Measurements from ENCODE around the gene PPP1R3G.

The PPP1R3G gene

DNA sequence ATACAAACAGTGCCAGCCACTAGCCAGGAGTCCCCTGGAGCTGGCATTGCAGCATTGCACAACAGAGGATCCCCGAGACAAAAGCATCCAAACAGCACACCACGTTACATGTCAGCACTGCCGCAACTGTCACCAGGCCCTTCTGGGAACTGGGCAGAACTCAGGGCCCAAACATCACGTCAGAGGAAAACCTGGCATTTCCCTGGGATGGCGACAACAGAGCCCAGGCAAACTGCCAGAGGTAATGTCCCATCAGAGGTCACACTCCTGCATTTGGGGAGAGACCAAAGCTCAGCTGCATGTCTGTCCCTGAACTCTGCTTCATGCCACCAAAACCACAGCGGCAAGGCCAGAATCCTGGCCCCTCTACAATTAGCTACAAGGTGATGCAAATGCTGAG is 36.3 kb downstream of the PPP1R3G start:
- DNase-seq = no peak

GRCh38 chr6:5121956-5122355 is 36.8 kb downstream of the PPP1R3G start:
- no peak for DNase-seq

GRCh38 chr6:5122504-5123112 is 37.5 kb downstream of the PPP1R3G start:
- no peak for DNase-seq

DNA sequence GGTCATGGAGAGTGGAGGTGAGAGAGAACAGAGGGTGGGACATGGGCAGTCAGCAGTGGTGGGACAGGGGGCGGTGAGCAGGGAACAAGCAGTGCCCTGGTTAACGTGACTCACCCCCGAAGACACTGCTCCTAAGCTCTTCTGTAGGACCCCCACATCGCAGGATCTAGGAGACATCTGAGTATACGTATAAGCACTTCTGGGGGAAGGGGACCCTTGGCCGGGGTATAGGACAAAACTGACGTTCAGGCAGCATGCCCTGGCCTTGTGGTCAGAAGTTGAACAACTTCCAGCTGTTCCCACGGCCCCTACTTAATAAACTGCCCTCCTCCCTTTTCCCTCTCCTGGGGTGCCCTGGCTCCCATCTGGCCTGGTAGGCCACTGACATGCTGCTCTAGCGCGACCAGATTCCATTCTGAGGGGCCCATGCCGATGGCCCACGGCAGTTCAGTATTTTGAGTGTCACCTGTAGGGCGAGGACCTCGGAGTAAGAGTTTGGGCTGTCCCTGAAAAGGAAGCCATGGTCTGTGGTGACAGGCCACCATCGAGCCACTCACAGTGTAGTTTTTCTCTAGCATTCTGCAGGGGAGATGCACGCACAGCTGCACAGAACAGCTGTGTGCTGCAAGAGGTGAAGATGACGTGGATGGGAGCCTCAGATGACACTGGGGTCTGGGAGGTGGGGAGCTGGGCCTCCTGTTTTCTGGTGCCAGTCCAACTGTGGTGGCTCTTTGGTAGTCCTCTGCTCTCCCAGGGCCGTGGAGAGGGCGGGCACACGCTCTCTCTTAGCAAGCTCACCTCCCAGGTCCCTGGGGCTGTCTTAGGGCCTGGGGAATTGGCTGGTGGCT is 38.4 kb downstream of the PPP1R3G start:
- DNase-seq = peak; percentile 53

- no peak for DNase-seq
Observed at GRCh38 chr6:5124526-5124925, 39.4 kb downstream of the PPP1R3G start.

GRCh38 chr6:5125152-5126006 is 40.2 kb downstream of the PPP1R3G start:
- no peak for DNase-seq

DNA sequence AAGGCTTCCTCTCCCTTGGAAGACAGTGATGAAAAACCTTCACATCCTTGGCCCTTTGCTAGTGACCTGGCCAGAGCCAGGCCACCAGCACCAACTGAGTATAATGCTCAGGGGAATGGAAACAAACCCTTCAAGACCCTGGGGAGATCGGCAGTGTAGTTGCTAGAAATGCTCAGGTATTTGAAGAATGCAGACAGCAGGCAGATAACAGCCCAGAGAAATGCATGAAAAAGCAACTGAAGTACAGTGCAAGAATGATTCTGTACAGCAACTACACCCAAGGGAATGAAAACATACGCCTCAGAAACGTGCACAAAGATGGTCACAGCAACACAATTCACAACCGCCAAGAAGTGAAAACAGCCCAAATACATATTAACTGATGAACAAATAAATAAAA is 41.1 kb downstream of the PPP1R3G start:
- DNase-seq = no peak

GRCh38 chr6:5127106-5127687 is 42.1 kb downstream of the PPP1R3G start:
- DNase-seq = no peak

- no peak for DNase-seq
Observed at GRCh38 chr6:5128351-5128750, 43.2 kb downstream of the PPP1R3G start.

DNA sequence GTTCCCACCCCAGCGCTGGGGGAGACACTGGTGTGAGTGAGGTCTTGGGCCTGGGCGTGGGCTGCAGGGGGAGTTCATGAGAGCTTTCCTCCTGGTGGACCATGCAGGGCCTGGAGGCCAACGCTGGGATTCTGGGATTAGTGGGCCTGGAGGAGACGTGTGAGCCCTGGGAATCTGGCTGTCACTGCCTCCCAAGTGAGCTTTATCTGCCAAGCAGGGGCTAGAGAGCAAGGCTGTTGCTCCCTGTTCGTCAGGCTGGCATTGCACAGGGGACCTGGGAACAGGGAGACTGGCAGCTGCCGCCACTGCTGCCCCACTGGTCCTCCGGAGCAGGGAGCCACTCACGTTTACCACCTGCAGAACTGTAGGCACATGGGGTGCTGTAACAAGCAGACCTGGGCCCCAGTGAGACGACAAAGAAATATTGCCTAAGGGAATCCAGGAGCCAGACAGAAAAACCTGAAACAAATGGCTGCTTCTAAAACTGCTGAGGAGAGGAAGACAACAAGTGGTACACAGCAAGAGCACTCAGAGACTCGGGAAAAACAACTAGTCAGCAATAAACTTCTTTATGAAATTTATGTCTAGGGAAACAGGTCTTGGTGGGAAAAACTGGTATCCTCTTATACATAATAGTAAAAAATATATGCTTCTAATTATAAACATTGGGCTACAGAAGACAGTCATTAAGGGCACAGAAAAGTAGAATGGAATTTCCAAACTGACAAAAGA is 45.2 kb downstream of the PPP1R3G start:
- DNase-seq = no peak

DNA sequence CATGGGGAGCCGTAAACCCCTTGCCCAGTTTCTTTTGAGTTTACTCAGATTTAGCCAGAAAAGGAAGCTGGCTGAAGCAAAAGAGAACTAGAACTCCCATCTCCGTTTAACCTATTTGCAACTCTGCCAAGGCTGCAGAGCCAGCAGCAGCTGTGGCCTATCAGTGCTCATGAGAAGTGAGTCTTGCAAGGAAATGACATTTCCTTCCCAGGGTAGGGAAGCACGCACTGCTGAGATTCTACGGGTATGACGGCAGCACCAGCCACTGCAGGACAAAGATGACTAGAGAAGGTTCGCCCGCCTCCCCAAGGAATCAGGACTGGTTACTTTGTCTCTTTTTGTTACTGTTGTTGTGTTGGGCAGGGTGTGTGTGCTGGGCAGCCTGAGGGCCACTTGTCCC is 47.6 kb downstream of the PPP1R3G start:
- peak; percentile 78 for DNase-seq

GRCh38 chr6:5133943-5134342 is 48.8 kb downstream of the PPP1R3G start:
- DNase-seq = no peak

GRCh38 chr6:5135788-5136376 is 50.7 kb downstream of the PPP1R3G start:
- DNase-seq = no peak

DNA sequence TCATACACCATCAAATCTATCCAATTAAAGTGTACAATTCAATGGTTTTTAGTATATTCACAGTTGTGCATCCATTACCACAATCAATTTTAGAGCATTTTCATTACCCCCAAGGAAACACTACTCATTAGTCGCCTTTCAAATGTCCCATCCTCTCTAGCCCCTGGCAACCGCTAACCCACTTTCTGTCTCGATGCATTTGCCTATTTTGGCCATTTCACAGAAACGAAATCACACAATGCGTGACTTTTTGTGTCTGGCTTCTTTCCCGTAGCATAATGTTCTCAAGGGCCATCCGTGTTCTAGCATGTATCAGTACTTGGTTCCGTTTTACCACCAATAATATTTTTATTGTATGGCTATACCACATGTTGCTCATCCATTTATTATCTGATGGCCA is 51.7 kb downstream of the PPP1R3G start:
- DNase-seq = no peak
